Posterior cingulate gyrus (tissue), 11 donors: ENCODE measurements around the gene NCF4.

ENCODE experiments used
- DNase-seq, 10 donors: peaks; one replicate each; pipeline versions ENCODE4 v3.0.0 to v3.0.0-alpha.2; 2020 to 2021; ENCODE audit warnings: mixed read lengths in 3 of 10
- intact Hi-C: fragments of 100-400 bp; cut with DNase I; formaldehyde crosslinking; loops from one replicate; pipeline ENCODE4 v1.15.1; 2023

The NCF4 gene

DNA sequence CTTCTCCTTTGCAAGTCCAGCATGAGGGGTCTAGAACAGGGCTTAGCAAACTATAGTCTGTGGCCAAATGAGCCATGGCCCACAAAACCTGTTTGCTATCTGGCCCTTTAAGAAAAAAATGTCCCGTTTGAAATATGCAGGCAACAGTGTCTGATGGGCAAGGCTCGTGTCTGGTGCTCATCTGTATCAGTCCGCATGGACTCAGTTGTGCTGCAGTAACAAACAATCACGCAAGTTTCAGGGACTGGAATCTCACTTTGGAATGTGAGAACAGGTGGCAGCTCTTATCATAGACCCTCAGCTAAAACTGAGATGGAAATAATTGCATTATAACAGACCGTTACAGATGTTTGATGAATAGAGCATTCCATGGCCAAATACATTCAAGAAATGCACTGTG, 24.9 kb upstream of the NCF4 start:
- no peak for DNase-seq
- intact Hi-C loops = no loop called here

- DNase-seq = no peak
- intact Hi-C loops = no loop called here
These were observed 22.4 kb upstream of the NCF4 start for GRCh38 chr22:36838119-36839030.

GRCh38 chr22:36839356-36840073, 21.3 kb upstream of the NCF4 start:
- intact Hi-C loops = no loop called here
- no peak for DNase-seq

- intact Hi-C loops = no loop called here
- no peak for DNase-seq
These were observed 20.7 kb upstream of the NCF4 start for GRCh38 chr22:36840106-36840505.

DNA sequence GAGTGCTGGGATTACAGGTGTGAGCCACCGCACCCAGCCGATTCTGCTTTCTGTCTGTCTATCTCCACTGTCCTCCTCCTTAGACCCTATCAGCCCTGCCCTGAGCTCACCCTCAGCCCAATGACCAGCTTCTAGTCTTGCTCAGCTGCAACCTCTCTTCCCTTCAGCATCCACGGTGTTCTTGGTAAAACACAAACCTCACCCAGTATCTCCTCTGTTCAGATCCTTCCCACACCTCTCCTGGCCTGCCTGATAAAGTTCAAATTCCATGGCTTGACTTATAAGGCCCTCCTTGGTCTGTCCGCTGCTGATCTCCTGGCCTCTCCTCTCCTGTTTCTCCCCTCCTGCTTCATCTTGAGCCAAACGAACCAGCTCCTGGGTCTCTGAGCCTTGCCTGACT, 14.5 kb upstream of the NCF4 start:
- no peak for DNase-seq
- intact Hi-C loops = no loop called here

DNA sequence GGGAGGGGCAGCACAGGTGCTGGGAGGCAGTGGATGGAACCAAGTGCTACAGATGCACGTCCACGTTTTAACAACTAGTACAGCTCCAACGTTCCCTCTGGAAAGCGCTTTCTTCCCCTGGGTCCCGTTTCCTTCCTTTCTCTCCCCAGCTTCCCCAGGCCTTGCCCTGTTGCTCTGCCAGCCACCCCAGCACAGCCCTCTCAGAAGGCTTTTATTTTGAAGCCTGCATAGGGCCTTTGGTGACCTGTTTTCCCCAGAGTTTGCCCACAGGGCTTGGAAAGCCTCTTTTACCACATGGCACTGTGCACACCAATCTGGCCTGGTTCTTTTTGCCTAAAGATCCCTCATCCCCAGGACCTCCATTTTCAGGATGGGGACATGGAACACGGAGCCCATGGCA, 13.9 kb upstream of the NCF4 start:
- intact Hi-C loops = no loop called here
- no peak for DNase-seq

DNA sequence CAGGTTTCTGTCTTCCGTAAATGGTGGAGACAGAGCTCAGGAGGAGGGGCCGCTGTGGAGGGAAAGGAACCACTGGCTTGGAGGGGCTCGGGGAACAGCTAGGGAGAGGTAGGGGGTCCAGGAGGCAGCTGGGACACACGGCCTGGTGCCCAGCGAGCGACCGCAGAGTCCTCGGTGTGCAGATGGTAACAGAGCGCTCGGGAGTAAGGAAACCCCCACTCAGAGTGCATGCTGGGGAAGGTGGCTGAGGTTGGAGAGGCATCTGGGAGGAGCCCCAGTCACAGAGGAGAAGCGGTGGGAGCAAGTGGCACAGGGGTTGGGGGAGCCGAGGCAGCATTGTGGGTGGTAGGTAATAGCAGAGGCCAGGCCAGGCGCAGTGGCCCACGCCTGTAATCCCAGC, 10.8 kb upstream of the NCF4 start:
- DNase-seq = no peak
- intact Hi-C loops = no loop called here

DNA sequence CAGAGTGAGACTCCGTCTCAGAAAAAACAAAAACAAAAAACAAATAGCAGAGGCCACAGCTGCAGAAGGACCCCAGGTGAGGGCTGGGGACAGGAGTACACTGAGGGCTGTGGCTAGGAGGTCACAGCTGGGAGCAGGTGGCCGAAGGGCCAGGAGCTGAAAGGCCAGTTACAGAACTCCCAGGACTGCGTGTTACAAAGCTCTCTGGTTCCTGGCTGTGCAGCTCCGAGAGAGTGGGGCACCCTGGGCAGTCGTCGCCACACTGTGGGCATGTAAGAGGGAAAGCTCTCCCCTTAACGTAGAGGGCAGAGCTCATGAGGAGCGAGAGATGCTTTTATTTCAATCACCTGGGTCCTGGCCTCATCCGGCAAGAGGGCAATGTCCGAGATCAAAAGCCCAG, 10.1 kb upstream of the NCF4 start:
- intact Hi-C loops = no loop called here
- no peak for DNase-seq

DNA sequence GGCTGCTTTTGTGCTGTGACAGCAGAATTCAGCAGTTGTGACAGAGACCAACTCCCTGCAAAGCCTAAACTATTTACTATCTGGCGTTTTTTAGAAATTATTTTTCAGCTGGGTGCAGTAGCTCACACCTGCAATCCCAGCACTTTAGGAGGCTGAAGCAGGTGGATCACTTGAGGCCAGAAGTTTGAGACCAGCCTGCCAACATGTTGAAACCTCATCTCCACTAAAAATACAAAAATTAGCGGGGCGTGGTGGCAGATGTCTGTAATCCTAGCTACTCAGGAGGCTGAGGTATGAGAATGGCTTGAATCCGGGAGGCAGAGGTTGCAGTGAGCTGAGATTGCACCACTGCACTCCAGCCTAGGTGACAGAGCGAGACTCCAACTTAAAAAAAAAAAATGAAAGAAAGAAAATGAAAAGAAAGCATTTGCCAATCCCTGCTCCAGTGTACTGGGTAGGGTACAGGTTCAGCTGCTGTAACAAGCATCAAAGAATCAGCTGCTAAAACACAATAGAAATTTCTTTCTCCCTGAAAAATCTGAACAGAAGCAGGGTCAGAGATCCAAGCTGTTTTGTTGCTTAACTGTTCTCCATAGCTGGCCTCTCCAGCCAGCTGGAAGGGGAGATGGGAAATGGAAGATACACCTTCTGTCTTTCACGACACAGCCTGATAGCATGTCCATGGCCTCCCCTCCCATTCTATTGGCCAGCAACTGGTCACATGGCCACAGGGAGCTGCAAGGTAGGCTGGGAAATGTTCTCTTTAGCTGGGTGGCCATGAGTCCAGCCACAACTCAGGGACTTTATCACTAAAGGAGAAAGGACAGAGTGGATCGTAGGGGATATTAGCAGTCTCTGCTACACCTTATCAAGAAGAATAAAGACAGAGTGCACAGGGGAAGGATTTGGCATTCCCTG, 8.5 kb upstream of the NCF4 start:
- intact Hi-C loops = no loop called here
- no peak for DNase-seq

DNA sequence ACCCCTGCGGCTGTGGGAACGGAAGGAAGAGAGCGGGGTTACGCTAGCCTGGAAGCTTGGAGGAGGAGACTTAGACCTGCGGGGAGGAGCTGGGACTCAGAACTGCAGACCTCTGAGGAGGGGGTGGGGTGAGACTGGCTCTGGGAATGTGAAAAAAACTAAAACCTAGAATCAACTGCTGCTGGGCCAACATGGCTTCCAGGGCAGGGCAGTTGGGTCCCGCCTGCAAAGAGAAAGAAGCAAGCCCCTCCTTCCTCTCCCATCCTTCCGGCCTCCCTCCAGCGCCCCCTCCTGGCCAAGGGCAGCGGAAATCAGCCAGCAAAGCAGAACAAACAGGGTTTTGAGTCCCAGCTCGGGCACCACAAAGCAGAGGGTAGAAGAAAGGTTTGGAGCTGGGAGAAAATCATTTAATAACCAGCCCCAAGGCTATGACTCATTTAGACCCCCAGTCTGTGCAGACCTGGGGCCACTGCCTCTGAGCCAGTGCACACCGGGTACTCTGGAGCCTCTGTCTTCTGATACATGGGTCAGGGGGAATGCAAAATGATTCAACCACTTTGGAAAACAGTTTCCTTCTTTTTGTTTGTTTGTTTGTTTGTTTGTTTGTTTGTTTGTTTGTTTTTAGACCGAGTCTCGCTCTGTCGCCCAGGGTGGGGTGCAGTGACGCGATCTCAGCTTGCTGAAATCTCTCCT, 7.3 kb upstream of the NCF4 start:
- peak in 8 of 10 donors; percentile 29 to 93 (median 54) for DNase-seq
- intact Hi-C loops = no loop called here

DNA sequence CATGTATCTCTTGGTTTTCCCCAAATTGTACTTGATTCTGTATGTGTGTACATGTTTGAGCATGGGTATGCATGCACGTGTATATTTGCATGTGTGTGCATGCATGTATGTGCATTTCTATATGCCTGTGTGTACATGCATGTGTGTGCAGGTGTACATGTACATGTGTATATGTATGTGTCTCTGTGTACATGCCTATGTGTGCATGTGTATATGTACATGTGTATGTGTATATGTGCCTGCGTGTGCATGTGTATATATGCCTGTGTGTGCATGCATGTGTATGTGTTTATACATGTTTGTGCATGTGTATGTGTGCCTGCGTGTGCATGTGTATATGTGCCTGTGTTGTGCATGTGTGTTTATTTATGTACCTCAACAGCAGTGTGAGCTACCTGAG, 5.3 kb upstream of the NCF4 start:
- DNase-seq = no peak
- intact Hi-C loops = loop anchor here (5.0 kb wide), 1 partner anchor 73 kb away; no protein-coding TSS in a partner anchor

DNA sequence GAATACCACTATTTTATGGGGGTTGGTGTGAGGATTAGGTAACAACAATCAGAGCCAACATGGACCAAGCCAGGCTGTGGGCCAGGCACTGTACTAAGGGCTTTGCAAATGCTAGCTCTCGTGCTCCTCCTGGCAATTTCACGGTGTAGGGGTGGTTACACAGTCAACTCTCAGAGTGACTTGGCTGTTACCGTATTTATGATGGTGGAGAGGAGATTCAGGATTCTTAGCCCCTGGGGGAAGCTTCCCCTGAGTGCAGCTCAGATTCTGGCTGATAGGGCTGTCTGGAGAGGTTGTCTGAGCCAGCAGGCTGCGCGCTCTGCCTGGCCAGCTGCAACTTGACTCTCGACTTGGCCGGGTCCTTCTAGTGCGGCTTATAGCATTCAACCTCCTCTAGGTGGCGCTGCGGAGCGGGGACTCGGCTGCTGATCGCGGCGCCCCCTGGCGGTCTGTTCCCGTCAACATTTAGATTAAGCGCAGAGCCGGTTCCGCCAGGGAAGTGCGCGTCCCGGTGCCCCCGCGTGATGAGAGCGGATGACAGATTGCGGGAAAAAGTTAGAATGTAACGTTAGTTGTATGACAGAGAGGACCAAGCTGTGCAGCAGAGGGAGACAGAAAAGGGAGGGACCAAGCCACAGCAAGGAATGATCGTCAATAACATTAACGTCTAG, 4.5 kb upstream of the NCF4 start:
- peak; percentile 80 to 99 (median 94) for DNase-seq
- intact Hi-C loops = loop anchor here (1.0 to 5.0 kb wide), 3 partner anchors 74 to 310 kb away; no protein-coding TSS in a partner anchor

GRCh38 chr22:36856792-36857135, 4.0 kb upstream of the NCF4 start:
- DNase-seq = no peak

GRCh38 chr22:36858156-36858555, 2.6 kb upstream of the NCF4 start:
- intact Hi-C loops = loop anchor here (5.0 kb wide), 1 partner anchor 76 kb away; no protein-coding TSS in a partner anchor
- DNase-seq = peak in 1 of 10 donors; percentile 35

More at GRCh38 chr22:36856792-36857135, 4.0 kb upstream of the NCF4 start:
- intact Hi-C loops = loop anchor here (1.0 to 5.0 kb wide), 3 partner anchors 74 to 310 kb away; no protein-coding TSS in a partner anchor

- intact Hi-C loops = loop anchor here (5.0 kb wide), 1 partner anchor 77 kb away; no protein-coding TSS in a partner anchor
- DNase-seq = no peak
These were observed 1.8 kb upstream of the NCF4 start for GRCh38 chr22:36858966-36859365.

GRCh38 chr22:36860017-36860416, 789 bp upstream of the NCF4 start:
- DNase-seq = no peak
- intact Hi-C loops = no loop called here

DNA sequence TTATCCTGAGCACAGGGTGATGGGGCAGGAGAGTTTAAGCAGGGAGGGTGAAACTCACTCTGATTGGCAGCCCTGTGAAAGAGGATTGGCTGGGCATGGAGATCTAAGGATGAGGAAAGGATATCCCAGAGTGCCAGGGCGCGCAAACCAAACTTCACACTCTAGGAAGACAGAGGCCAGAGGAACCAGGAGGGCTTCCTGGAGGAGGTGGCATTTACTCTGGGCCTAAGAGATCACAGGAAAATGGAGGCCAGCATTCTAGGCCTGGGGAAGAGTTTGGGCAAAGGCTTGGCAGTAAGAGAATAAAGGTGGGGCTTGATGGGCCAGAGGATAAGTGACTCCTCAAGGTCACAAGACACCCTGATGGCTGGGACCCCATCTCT, 377 bp upstream of the NCF4 start:
- intact Hi-C loops = no loop called here
- no peak for DNase-seq

DNA sequence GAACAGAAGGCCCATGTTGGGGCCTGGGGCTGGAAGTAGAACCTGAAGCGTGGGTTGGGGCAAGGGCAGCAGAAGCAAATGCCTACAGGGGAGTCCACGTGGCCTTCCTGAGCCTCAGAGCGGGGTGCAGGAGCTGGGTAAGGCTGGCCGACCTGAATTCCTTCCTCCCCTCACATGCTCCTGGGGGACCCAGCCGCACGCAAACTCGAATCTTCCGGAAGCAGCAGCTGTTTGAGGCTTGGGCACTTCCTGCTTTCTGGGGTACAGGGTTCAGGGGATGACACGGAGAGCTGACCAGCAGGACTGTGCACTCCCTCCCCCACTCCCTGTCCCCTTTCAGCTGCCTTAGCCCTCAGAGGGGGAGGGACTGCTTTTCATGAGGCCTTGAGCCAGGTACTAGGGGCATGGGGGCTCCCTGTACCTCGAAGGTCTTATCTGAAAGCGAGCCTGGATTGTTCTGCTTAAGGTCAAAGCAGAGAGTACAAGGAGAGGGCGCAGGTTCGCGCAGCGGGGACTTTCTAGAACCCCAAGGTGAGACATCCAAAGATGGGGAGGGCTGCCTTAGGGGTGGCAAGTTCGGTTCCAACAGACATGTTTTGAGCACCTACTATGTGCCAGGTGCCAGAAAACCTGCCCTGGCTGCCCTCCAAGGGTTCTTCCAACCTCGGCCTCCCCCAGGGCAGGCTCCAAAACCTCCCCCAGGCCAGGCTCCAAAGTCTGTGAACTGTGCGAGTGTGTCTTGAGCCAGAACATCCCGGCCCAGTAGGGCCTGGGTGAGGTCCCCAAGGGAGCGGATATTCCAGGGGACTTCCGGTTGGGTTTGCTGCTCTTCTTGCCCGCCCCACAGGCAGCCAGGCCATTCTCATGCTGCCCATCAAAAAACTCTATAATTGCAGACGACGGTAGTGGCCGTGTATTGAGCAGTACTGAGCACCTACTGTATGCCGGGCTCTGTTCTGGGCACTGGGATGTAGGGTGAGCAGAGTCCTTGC, 1.7 kb downstream of the NCF4 start:
- intact Hi-C loops = no loop called here
- peak in 3 of 10 donors; percentile 10 to 88 (median 25) for DNase-seq
